Dermis microvascular lymphatic vessel endothelial cell (primary cell): Measurements from ENCODE around the gene DLL3. TPM values are rescaled to one million over a fixed set of nuclear protein-coding genes. Genes with fewer than 3 reads are reported as not detected.
"Not testable (repeated sequence)": the region's sequence is repeated elsewhere in the genome, so short reads cannot be mapped to it uniquely, and the experiment has no call there.

Experiments used
- DNase-seq, 2 donors: peaks; one replicate each; pipeline versions ENCODE4 v3.0.0 to v3.0.0-alpha.2; 2010; ENCODE audit warnings: low read depth in 2 of 2
- total RNA-seq: library from RNA; depleted of rRNA; stranded (reverse); fragments of >200 nt; gene quantifications from 2 replicates; pipeline ENCODE4 v1.2.1, GENCODE V29; 2014

Gene DLL3, protein sequence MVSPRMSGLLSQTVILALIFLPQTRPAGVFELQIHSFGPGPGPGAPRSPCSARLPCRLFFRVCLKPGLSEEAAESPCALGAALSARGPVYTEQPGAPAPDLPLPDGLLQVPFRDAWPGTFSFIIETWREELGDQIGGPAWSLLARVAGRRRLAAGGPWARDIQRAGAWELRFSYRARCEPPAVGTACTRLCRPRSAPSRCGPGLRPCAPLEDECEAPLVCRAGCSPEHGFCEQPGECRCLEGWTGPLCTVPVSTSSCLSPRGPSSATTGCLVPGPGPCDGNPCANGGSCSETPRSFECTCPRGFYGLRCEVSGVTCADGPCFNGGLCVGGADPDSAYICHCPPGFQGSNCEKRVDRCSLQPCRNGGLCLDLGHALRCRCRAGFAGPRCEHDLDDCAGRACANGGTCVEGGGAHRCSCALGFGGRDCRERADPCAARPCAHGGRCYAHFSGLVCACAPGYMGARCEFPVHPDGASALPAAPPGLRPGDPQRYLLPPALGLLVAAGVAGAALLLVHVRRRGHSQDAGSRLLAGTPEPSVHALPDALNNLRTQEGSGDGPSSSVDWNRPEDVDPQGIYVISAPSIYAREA
- total RNA-seq, result 0.25 and 0.39 TPM in 2 replicates

DNA sequence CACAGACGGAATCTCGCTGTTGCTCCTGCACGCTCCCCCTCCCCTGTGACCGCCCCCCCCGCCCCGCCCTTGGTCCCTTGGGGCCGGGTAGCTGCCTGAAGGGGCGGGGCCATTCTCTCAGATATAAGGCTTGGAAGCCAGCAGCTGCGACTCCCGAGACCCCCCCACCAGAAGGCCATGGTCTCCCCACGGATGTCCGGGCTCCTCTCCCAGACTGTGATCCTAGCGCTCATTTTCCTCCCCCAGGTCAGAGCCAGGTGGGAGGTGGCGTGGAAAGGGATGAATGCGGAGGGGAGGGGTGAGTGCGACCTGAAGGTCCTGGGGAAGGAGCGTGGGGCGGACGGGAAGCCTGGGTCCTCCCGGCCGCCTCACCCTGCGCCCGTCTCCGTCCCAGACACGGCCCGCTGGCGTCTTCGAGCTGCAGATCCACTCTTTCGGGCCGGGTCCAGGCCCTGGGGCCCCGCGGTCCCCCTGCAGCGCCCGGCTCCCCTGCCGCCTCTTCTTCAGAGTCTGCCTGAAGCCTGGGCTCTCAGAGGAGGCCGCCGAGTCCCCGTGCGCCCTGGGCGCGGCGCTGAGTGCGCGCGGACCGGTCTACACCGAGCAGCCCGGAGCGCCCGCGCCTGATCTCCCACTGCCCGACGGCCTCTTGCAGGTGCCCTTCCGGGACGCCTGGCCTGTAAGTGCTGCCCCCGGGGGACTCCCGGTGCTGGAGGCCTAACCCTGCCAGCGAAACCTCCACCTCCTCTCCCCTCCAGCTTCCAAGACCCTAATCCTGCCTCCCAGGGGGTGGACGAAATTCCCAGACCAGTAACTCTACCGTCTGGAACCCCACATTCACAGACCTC is at the start of gene DLL3:
Gene DLL3, plus strand, starts transcription at position 150 of the 845 bp plus-strand sequence. Its CDS starts 28 bp downstream, at position 178.
- no peak for DNase-seq

DNA sequence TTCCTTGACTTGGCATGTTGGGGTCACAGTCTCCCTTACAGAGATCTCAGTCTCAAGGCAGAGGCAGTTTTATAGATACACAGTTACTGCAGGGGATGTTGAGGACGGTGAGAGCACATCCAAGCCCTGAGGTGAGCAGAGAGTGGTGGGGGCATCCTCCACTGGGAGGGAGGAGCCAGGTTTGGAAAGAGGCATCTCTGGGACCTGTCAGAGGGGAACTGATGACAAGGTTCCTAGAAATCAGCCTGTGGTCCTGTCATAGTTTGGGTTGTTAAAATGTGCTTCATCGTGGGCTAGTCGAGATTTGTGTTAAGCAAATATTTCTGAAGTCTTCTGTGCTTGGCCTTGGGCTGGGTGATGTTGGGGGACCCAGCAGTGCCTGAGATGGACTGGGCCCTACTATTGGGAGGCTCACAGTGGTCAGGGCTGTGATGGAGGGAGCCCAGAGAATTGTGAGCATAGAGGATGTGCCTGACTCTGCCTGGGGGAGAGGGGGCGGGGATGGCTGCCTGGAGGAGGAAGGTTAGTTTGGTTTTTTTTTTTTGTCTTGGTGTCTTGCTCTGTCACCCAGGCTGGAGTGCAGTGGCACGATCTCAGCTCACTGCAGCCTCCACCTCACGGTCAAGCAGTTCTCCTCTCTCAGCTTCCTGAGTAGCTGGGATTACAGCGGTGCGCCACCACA is 49.5 kb upstream of the DLL3 start:
- DNase-seq, result no peak

DNA sequence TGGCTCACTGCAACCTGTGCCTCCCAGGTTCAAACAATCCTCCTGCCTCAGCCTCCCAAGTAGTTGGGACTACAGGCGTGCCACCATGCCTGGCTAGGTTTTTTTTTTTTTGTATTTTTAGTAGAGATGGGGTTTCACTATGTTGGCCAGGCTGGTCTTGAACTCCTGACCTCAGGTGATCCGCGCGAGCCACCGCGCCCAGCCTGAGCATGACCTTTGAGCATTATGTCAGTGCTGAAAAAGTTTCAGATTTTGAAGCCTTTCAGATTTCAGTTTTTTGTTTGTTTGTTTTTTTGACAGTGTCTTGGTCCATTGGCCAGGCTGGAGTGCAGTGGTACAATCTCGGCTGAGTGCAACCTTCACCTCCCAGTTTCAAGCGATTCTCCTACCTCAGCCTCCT is 47.5 kb upstream of the DLL3 start:
- DNase-seq, result not testable (repeated sequence)

DNA sequence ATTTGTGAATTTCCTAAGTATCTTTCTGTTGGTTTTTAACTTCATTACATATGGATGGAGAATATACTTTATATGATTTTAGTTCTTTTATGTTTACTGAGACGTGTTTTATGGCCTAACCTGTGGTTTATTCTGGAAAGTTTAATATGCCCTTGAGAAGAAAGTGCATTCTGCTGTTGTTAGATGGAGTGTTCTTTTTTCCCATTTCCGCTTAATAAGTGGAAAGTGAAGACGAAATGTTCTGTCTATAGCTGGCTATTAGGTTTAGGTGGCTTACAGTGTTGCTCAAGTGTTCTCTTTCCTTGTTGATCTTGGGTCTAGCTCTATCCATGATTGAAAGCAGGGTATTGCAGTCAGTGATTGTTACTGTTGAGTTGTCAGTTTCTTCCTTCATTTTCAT is 35.3 kb upstream of the DLL3 start:
- no peak for DNase-seq

DNA sequence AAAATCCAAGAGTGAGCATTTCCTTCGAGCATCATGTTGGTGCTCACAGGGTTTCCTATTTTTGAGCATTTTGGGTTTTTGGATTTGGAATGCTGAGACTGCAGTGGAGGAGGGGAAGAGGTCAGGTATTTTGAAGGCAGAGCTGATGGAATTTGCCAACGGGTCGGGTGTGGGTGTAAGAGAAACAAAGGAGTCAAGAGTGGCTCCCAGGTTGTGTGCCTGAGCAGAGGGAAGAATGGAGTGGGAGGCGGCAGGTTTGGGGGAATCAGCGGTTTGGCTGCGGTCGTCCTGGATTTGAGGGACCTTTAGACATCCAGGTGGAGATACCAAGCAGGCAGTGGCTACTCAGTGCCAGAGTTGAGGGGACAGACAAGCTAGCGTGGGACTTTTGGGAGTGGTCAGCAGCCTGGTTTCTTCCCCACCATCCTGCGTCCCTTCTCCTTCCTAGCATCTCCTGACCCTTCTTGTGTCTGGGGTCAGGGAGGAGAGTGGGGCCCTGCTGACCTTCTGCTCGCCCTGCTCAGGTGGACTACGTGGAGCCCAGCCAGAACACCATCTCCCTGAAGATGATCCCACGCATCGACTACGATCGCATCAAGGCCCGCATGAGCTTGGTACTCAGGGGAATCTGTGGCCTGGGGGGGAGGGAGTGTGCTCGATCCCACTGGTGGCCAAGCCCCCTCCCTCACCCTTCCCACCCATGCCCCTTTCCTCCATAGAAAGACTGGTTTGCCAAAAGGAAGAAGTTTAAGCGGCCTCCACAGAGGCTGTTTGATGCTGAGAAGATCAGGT is 32.6 kb upstream of the DLL3 start:
- DNase-seq, result no peak

DNA sequence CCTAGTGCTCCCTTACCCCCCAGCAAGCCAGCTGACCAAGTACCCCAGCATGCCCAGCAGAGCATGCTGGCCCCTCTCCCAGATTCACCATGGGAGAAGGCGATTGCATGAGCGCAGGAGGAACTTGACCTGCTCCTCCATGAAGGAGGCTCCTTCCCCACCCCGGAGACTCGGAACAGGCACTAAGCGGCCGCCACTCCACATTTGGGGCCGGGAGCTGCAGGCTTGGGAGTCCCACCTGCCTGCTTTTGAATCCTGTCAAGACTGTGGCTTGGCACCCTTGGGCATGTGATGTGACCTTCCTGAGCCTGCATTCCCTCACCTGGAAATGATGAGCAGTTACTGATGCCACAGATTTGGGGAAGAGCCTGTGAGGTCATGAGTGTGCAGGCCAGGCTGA is 30.8 kb upstream of the DLL3 start:
- DNase-seq, result no peak

DNA sequence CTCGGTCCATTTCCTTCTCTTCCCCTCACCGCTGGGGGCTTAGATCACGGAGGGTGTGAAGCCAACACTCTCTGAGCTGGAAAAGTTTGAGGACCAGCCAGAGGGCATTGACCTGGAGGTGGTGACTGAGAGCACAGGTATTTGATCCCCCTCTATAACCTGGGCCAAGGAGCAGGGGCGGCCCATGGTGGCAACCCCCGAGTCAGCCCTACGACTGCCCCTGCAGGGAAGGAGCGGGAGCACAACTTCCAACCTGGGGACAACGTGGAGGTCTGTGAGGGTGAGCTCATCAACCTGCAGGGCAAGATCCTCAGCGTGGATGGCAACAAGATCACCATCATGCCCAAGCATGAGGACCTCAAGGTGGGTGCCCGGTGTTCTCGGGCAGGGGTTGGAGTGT is 29.7 kb upstream of the DLL3 start:
- DNase-seq, result no peak

DNA sequence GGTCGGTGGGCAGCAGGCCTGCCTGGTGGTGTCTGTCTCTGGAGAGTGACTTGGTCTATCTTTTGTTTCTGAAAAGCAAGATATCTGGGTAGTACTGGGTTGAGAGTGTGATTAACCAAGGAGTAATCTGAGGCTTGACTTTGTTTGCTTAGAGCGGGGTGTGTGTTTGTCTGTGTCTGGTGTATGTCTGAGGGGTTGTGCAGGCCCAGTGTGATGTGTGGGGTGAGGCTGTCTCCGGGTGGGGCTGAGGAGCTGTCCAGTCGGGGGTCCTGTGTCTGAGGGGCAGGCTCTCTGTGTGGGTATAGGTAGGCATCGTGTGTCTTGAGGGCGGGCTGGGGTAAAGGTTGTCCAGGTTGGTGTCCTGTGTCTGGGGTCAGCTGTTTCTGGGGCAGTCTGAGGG is 29.2 kb upstream of the DLL3 start:
- no peak for DNase-seq

DNA sequence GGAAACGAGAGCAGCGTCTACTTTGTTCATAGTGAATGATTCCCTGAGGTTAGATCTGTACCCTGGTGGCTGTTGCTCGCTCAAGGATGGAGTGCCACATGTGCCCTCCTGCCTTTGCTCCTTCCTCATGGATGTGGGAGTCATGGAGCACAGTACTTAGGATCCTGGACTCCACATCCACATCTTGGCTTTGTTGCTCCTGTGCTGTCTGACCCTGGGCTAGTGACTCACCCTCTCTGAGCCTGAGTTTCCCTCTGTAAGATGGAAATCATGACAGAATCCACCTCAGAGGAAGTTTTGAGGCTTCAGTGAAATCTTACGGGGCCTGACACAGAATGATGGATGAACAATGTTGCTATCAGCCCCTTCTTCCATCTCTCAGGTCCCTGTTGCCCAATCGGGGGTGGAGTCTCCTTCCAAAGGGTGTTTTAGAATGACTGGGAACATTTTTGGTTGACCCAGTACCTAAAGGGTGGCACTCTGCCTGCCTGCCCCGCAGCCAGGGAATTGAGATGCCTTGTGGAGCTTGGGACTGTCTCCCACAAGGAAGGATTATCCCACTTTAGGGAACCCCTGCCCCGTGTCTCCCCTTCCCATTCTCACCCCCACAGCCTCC is 27.9 kb upstream of the DLL3 start:
- DNase-seq, result no peak

DNA sequence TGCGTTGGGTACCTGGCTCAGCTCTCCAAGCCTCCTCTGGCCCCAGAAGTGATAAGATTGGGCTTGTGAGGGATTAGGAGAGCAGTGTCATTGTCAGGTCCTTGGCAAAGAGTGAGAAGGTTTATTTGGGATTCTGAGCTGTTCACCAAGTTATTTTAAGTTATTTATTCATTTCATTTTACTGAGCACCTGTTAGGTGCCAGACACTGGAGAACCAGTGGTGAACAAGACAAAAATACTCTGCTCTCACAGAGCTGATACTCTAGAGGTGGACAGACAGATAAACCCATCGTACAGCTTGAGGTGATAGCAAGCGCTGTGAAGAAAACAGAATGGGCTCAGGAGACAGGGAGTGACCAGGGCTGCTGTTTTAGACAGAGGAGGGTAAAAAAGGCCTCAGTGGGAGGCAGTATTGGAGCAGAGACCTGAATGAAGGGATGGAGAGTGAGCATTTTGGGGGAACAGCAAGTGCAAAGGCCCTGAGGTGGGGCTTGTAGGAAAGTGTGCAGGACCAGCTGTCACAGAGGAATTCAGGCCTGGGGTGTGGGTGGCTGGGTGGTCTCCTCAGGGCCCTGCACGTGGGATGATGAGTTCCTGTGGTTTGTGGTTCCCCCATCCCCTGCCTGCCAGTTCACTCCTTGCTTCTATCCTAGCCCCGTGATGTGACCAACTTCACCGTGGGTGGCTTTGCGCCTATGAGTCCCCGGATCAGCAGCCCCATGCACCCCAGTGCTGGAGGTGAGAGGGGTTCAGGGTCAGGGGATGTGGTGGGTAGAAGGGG is 26.8 kb upstream of the DLL3 start:
- no peak for DNase-seq

DNA sequence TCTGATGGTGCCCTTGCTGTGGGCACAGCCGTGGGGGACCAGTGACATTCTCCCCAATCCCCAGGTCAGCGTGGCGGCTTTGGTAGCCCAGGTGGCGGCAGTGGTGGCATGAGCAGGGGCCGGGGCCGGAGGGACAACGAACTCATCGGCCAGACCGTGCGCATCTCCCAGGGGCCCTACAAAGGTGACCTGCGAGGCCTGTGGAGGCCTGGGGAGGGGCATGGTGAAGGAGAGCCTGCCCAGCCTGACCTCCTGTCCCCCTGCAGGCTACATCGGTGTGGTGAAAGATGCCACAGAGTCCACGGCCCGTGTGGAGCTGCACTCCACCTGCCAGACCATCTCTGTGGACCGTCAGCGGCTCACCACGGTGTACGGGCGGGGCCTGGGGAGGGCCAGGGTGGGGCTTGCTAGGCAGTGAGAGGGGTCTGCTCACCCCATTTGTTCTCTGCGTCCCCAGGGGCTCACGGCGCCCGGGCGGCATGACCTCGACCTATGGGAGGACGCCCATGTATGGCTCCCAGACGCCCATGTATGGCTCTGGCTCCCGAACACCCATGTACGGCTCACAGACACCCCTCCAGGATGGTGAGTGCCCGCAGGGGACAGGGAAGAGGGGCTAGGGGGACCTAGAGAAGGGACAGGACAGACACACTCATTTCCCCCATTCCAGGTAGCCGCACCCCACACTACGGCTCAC is 25.9 kb upstream of the DLL3 start:
- DNase-seq, result no peak

DNA sequence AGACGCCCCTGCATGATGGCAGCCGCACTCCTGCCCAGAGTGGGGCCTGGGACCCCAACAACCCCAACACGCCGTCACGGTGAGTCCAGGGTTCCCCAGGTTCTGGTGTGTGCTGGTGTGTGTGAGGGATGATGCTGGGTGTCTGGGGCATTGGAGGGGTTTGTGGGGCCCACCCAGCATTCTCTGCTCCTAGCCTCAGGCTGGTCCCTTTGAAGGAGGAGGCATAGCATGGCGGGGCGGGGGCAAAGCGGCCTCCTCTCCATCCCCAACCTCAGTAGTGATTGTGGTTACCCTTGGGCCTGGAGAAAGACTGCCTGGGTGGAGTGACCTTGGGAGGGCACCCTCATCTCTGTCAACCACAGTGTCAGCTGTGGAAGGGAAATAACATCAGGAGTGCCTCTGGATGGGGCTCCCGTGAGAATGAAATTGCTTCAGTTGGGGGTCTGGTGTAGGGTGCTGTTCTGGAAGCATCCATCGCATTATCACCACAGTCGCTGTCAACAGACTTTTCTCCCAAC is 25.2 kb upstream of the DLL3 start:
- no peak for DNase-seq

DNA sequence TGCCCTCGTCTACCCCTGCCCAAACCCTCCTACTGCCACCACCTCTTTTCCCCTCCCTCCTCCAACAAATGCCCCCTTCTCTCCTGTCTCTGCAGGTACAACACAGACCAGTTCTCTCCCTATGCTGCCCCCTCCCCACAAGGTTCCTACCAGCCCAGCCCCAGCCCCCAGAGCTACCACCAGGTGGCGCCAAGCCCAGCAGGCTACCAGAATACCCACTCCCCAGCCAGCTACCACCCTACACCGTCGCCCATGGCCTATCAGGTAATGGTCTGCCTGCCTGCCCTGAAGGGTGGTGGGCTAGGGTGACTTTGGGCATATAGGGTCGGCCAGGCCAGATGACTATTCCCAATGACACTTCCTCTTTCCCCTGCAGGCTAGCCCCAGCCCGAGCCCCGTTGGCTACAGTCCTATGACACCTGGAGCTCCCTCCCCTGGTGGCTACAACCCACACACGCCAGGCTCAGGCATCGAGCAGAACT is 24.6 kb upstream of the DLL3 start:
- DNase-seq, result peak; percentile 22 to 62

DNA sequence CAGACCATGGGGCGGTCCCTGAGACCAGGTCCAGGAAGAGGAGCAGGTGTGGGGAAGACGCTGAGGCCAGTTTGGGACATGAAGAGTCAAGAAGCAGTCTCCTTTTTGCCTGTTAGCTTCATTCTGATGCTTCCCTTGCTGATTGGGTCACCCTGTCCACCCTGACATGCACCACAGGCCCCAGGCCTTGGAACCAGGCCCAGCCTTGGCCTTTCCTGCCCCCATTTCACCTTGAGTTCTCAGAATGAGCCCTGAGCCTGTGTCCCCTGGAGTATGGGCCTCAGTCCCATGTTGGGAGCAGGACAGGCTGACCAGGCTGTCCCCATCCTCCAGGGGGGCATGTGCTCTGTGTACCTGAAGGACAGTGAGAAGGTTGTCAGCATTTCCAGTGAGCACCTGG is 23.0 kb upstream of the DLL3 start:
- DNase-seq, result no peak

DNA sequence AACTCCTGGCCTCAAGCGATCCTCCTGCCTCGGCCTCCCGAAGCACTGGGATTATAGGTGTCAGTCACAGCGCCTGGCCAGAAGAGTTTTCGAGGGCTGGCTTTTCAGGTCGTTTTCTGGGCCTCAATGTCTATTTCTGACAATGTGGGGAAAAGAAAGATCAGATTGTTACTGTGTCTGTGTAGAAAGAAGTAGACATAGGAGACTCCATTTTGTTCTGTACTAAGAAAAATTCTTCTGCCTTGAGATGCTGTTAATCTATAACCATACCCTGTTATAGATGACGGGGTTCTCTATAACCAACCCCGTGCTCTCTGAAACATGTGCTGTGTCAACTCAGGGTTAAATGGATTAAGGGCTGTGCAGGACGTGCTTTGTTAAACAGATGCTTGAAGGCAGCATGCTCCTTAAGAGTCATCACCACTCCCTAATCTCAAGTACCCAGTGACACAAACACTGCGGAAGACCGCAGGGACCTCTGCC is 19.4 kb upstream of the DLL3 start:
- DNase-seq, result not testable (repeated sequence)

DNA sequence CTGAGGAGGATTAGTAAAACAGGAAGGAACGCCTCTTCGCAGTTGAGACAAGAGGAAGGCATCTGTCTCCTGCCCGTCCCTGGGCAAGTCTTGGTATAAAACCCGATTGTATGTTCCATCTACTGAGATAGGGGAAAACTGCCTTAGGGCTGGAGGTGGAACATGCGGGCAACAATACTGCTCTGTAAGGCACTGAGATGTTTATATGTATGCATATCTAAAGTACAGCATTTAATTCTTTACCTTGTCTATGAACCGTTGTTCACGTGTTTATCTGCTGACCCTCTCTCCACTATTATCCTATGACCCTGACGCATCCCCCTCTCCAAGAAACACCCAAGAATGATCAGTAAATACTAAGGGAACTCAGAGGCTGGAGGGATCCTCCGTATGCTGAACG is 18.8 kb upstream of the DLL3 start:
- DNase-seq, result no peak

DNA sequence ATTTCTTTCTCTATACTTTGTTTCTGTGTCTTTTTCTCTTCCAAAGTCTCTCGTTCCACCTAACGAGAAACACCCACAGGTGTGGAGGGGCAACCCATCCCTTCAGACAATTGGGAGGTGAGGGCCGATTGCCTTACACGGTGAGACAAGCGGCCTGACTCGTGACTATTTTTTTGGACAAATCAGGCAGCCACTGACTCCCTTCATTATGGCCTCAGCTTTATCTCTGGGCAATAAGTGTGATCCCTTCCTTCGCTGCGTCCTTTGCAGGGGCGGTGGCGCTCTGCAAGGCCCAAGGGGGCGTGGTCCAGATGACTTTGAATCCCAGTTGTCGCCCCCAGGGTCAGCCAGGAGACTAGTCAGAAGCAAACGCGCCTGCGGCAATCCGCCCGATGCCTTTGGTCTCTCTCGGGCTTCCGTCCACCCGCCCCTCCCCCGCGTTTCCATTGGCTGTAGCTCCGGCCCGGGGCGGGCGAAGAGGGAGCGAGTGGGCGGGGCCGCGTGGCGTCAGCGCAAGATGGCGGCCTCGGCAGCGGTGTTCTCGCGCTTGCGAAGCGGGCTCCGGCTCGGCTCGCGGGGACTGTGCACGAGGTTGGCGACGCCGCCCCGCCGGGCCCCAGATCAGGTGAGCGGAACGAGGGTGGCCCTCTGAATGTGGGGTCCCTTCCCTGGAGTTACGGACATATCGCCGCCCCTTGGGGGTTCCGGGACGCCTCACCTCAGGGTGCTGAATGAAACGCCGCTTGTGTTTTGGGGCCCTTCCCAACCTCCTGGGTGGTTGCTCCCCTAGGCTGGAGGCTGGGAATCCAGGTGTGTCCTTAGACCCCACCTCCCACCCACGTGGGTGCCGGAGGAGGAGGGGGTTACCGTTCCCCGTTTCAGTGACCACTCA is 18.2 kb upstream of the DLL3 start, which contains the start of gene TIMM50:
Gene TIMM50, plus strand, starts transcription at position 502 of the 892 bp plus-strand sequence. Its CDS starts 16 bp downstream, at position 518.
- peak; percentile 81 to 95 for DNase-seq

DNA sequence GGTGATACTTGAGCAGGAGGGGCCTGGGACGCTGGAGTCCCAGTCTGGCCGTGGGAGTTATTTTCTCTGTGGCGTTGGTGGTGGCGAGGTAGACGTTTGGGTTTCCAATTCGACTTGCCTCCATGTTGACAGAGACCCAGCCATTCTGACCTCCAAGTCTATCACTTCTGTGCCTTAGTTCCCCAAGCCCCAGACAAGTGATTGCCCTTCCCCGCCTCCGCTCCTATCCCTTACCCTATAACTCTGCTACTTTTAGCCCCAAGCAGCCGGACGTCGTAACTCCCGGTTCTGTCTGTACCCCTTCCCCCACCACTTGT is 17.6 kb upstream of the DLL3 start:
- DNase-seq, result no peak
